ENCODE results near the gene CLDN9. TPM values are rescaled to one million over a fixed set of nuclear protein-coding genes. Genes with fewer than 3 reads are reported as not detected.

CLDN9 gene
- total and polyA plus RNA-seq, 4 donors, result 0.05 to 0.32 (median 0.25) TPM

GRCh38 chr16:3014971-3015370 lies 2.2 kb downstream of the CLDN9 start:
- H3K36me3 ChIP-seq (ENCODE audit: control insufficient read depth in 4 of 4, insufficient read depth in 3 of 4, low read depth in 1 of 4, low read length in 3 of 4), result no peaks in the 10 kb centered on the region
- no peak for DNase-seq (ENCODE audit: low spot score)
- H3K9ac ChIP-seq (ENCODE audit: low read depth in 1 of 2, low read length in 2 of 2), result no peak overlapping the region
- TF ChIP-seq YY1 (IDR thresholded peaks at IDR 0.05), result no peak
- no peak for TF ChIP-seq SP1 (IDR thresholded peaks at IDR 0.05)
- TF ChIP-seq EGR1 (IDR thresholded peaks at IDR 0.05; ENCODE audit: low read depth in 2 of 2), result no peak
- TF ChIP-seq TAF1 (conservative IDR thresholded peaks at IDR 0.05), result no peak
- TF ChIP-seq, protein P1, sequence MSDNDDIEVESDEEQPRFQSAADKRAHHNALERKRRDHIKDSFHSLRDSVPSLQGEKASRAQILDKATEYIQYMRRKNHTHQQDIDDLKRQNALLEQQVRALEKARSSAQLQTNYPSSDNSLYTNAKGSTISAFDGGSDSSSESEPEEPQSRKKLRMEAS (IDR thresholded peaks at IDR 0.05), result no peak
- no peak for TF ChIP-seq HNF4A (conservative IDR thresholded peaks at IDR 0.05)
- TF ChIP-seq NR2F2 (IDR thresholded peaks at IDR 0.05), result no peak
- no peak for TF ChIP-seq FOXA2 (IDR thresholded peaks at IDR 0.05)
- TF ChIP-seq JUND (IDR thresholded peaks at IDR 0.05), result no peak
- TF ChIP-seq RAD21 (IDR thresholded peaks at IDR 0.05), result no peak
- TF ChIP-seq, protein P2, sequence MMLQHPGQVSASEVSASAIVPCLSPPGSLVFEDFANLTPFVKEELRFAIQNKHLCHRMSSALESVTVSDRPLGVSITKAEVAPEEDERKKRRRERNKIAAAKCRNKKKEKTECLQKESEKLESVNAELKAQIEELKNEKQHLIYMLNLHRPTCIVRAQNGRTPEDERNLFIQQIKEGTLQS (IDR thresholded peaks at IDR 0.05), result no peak
- TF ChIP-seq, protein P3, sequence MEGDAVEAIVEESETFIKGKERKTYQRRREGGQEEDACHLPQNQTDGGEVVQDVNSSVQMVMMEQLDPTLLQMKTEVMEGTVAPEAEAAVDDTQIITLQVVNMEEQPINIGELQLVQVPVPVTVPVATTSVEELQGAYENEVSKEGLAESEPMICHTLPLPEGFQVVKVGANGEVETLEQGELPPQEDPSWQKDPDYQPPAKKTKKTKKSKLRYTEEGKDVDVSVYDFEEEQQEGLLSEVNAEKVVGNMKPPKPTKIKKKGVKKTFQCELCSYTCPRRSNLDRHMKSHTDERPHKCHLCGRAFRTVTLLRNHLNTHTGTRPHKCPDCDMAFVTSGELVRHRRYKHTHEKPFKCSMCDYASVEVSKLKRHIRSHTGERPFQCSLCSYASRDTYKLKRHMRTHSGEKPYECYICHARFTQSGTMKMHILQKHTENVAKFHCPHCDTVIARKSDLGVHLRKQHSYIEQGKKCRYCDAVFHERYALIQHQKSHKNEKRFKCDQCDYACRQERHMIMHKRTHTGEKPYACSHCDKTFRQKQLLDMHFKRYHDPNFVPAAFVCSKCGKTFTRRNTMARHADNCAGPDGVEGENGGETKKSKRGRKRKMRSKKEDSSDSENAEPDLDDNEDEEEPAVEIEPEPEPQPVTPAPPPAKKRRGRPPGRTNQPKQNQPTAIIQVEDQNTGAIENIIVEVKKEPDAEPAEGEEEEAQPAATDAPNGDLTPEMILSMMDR (IDR thresholded peaks at IDR 0.05; ENCODE audit: low read depth, low read length, missing input control), result no peak
- TF ChIP-seq, protein P4, sequence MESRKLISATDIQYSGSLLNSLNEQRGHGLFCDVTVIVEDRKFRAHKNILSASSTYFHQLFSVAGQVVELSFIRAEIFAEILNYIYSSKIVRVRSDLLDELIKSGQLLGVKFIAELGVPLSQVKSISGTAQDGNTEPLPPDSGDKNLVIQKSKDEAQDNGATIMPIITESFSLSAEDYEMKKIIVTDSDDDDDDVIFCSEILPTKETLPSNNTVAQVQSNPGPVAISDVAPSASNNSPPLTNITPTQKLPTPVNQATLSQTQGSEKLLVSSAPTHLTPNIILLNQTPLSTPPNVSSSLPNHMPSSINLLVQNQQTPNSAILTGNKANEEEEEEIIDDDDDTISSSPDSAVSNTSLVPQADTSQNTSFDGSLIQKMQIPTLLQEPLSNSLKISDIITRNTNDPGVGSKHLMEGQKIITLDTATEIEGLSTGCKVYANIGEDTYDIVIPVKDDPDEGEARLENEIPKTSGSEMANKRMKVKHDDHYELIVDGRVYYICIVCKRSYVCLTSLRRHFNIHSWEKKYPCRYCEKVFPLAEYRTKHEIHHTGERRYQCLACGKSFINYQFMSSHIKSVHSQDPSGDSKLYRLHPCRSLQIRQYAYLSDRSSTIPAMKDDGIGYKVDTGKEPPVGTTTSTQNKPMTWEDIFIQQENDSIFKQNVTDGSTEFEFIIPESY (IDR thresholded peaks at IDR 0.05), result no peak
- no peak for TF ChIP-seq GABPA (IDR thresholded peaks at IDR 0.05 in 1 of 2, conservative IDR thresholded peaks at IDR 0.05 in 1 of 2)
- TF ChIP-seq HNF4G (IDR thresholded peaks at IDR 0.05), result no peak
- TF ChIP-seq, protein P5, sequence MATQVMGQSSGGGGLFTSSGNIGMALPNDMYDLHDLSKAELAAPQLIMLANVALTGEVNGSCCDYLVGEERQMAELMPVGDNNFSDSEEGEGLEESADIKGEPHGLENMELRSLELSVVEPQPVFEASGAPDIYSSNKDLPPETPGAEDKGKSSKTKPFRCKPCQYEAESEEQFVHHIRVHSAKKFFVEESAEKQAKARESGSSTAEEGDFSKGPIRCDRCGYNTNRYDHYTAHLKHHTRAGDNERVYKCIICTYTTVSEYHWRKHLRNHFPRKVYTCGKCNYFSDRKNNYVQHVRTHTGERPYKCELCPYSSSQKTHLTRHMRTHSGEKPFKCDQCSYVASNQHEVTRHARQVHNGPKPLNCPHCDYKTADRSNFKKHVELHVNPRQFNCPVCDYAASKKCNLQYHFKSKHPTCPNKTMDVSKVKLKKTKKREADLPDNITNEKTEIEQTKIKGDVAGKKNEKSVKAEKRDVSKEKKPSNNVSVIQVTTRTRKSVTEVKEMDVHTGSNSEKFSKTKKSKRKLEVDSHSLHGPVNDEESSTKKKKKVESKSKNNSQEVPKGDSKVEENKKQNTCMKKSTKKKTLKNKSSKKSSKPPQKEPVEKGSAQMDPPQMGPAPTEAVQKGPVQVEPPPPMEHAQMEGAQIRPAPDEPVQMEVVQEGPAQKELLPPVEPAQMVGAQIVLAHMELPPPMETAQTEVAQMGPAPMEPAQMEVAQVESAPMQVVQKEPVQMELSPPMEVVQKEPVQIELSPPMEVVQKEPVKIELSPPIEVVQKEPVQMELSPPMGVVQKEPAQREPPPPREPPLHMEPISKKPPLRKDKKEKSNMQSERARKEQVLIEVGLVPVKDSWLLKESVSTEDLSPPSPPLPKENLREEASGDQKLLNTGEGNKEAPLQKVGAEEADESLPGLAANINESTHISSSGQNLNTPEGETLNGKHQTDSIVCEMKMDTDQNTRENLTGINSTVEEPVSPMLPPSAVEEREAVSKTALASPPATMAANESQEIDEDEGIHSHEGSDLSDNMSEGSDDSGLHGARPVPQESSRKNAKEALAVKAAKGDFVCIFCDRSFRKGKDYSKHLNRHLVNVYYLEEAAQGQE (IDR thresholded peaks at IDR 0.05), result no peak
- TF ChIP-seq FOXA1 (IDR thresholded peaks at IDR 0.05), result no peak
- no peak overlapping the region for H3K27ac ChIP-seq (ENCODE audit: low read depth in 1 of 2, low read length in 2 of 2)
- no peaks in the 10 kb centered on the region for H3K27me3 ChIP-seq (ENCODE audit: control insufficient read depth in 4 of 4, insufficient read depth in 4 of 4, low read length in 3 of 4)
- no peak overlapping the region for H3K4me3 ChIP-seq (ENCODE audit: low read depth in 1 of 3, low read length in 3 of 3)
- H3K4me1 ChIP-seq (ENCODE audit: control insufficient read depth in 4 of 4, insufficient read depth in 4 of 4, low read length in 3 of 4), result peaks cover 6 to 27% (median 14%) of the 10 kb centered on the region in 4 donors
- 94% methylated on average over 6 of the region's 6 CpGs for WGBS
- H3K9me3 ChIP-seq (ENCODE audit: control insufficient read depth in 4 of 4, low read length in 3 of 4), result no peaks in the 10 kb centered on the region

Measured in liver (tissue), 9 donors.